ENCODE data around the gene RGS12. TPM values are rescaled to one million over a fixed set of nuclear protein-coding genes. Genes with fewer than 3 reads are reported as not detected.

RGS12 gene
- total RNA-seq, 3 donors from 2014 or later: 16.4 to 28.9 (median 16.8) TPM

DNA sequence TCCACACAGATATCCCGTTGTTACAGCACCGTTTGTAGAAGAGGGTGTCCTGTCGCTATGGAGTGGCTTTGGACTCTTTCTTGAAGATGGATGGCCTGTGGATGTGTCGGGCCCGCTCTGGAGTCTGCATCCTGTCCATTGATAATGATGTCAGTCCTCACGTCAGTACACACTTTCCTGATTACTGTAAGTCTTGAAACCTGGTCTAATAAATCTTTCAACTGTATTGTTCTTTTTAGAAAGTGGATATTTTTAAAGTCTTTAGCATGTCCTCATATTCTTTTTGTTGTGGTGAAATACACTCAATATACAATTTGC lies 29.0 kb upstream of the RGS12 start:
- no peaks in the 10 kb centered on the region for H3K9me3 ChIP-seq
- DNase-seq: no peak
- no peak for ATAC-seq
- no peaks in the 10 kb centered on the region for H3K4me1 ChIP-seq (ENCODE audit: low read depth)
- no peaks in the 10 kb centered on the region for H3K36me3 ChIP-seq (ENCODE audit: low read depth)
- no peak overlapping the region for H3K4me3 ChIP-seq
- TF ChIP-seq, protein P1, sequence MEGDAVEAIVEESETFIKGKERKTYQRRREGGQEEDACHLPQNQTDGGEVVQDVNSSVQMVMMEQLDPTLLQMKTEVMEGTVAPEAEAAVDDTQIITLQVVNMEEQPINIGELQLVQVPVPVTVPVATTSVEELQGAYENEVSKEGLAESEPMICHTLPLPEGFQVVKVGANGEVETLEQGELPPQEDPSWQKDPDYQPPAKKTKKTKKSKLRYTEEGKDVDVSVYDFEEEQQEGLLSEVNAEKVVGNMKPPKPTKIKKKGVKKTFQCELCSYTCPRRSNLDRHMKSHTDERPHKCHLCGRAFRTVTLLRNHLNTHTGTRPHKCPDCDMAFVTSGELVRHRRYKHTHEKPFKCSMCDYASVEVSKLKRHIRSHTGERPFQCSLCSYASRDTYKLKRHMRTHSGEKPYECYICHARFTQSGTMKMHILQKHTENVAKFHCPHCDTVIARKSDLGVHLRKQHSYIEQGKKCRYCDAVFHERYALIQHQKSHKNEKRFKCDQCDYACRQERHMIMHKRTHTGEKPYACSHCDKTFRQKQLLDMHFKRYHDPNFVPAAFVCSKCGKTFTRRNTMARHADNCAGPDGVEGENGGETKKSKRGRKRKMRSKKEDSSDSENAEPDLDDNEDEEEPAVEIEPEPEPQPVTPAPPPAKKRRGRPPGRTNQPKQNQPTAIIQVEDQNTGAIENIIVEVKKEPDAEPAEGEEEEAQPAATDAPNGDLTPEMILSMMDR (IDR thresholded peaks at IDR 0.05): no peak
- intact Hi-C loops (cut with DNase I, micrococcal nuclease): no loop called here

DNA sequence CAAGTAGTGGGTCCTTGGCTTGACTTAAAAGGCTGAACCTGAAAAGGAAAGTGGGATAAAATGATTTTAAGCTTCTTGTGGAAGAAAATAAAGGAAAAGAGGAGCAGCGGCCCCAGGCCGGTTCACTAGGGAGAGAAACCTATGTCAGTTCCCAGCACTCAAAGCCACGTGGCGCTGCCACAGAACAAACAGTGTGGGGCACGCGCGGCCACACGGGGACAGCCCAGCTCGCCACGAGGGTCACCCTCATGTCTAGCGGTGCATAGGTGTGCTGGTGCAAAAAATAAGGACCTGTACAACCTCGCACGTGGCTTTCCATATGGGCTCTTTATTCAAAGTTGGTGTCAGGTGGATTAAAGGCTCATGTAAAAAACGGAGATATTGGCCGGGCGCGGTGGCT lies 26.7 kb upstream of the RGS12 start:
- Histone ChIP-seq H3K4me3 (no peak overlapping the region), H3K9me3 (no peaks in the 10 kb centered on the region), H3K4me1 (ENCODE audit: low read depth) (no peaks in the 10 kb centered on the region), H3K36me3 (ENCODE audit: low read depth) (no peaks in the 10 kb centered on the region)
- no peak for DNase-seq
- no peak for ATAC-seq
- TF ChIP-seq, protein P1 (IDR thresholded peaks at IDR 0.05): no peak
- intact Hi-C loops (cut with DNase I, micrococcal nuclease): no loop called here

DNA sequence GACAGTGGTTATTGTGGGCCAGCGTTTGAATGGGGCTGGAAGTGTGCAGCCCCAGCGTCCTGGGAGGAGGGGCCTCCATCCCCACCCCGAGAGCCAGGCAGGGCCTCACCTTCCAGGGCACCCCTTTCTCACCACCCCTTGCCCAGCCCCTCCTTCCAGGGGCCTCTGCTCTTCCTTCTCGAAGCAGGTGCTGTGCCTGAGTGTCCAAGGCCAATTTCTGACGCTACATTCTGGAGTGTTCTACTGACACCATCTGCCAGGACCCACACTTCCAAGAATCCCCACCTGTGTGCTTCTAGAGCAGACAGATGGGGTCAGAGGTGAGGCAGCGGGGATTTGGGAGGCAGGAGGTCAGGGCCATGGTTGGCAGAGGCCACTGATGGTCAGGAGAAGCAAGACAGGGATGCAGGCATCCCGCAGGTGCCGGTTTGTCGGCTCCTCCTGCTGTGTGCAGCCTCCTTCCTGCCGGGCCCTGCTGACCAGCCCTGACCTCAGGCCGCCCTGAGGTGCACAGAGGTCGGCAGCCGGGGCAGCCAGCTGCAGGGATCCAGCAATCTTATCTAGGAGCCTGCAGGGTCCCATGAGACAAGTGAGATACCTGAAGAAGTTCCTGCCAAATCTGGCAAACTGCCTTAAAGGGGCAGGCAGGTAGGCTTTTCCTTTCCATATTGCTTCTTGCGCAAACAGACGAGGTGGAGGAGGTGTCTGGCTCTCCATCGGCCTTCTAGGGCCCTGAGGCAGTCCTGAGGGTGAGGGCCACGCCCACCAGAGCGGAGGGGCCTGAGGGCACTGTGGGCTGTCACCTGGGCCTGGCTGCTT lies 25.0 kb upstream of the RGS12 start:
- DNase-seq (no peak), ATAC-seq (no peak)
- intact Hi-C loops (cut with DNase I, micrococcal nuclease): no loop called here
- Histone ChIP-seq H3K9me3 (no peaks in the 10 kb centered on the region), H3K4me3 (no peak overlapping the region), H3K36me3 (ENCODE audit: low read depth) (no peaks in the 10 kb centered on the region), H3K4me1 (ENCODE audit: low read depth) (no peaks in the 10 kb centered on the region)
- TF ChIP-seq, protein P1 (IDR thresholded peaks at IDR 0.05): no peak

DNA sequence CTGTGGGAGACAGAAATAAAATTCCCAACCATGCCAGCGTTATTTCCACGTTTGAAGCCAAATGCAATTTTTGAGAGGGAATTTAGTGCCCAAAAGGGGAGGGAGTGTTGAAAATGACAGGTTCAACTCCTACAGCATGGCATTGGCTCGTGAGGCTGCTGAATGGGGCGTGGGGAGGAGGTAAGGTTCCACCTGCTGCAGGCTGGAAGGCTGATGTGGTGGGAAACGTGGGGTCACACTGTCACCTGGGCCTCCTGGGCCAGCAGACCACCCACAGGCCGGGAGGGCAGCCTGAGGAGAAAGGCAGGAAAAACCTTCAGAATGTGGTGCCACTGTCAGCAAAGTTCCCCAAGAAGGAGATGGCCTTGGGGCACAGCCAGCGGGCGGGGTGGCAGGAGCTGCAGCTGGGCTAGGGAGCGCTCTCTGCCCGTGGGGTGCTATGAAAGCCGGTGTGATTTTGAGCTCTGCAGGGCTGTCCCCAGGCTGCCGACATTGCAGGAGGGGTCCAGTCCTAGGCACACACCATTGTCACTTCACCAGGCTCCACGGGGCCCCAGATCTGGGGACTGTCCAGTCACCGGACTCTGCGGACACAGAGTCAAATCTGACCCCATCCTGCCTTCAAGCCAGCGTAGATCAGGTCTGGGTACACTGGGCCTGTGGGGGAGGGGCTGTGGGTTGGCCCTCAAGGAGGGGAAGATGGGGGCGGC lies 24.3 kb upstream of the RGS12 start:
- intact Hi-C loops (cut with DNase I, micrococcal nuclease): no loop called here
- Histone ChIP-seq H3K9me3 (no peaks in the 10 kb centered on the region), H3K4me1 (ENCODE audit: low read depth) (no peaks in the 10 kb centered on the region), H3K36me3 (ENCODE audit: low read depth) (no peaks in the 10 kb centered on the region), H3K4me3 (no peak overlapping the region)
- no peak for ATAC-seq
- no peak for DNase-seq
- TF ChIP-seq, protein P1 (IDR thresholded peaks at IDR 0.05): no peak

DNA sequence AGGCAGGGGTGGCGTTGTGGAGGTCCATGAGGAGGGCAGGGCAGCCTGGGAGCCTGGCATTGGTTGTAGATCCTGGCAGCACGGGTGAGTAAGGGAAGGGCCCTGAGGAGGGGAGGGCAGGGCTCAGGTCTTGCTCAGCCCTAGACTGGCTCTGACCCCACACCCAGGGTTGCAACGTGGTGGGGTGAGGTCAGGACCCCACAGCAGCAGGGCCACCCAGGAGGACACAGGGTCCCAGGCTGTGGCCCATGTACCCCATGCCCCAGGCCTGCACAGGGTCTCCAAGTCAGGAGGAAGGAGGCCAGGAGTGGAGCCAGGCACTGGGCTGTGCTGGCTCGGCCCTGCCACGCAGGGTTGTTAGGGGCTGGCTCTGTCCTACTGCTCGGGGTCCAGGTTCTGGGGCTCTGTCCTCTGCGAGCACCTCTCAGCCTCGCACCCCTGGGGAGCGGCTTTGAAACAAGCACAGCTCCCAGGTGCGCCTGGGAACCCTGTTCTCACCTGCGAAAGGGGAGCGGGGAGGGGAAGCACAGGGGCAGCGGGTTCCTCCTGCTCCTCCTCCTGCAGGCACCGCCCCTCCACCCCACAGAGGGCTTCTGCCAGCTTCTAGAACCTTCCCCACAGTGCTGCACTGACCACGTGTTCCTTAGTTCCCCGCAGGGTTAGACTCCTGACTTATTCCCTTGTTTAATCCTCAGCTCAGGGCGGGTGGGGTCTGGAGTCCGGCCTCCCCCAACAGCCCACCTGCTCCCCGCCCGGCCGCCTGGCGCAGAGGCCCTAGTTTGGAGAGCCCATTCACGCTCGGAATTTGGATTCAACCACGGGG lies 23.5 kb upstream of the RGS12 start:
- no peak for ATAC-seq
- no peaks in the 10 kb centered on the region for H3K4me1 ChIP-seq (ENCODE audit: low read depth)
- H3K9me3 ChIP-seq: no peaks in the 10 kb centered on the region
- no peak overlapping the region for H3K4me3 ChIP-seq
- H3K36me3 ChIP-seq (ENCODE audit: low read depth): no peaks in the 10 kb centered on the region
- DNase-seq: no peak
- TF ChIP-seq, protein P1 (IDR thresholded peaks at IDR 0.05): no peak
- intact Hi-C loops (cut with DNase I, micrococcal nuclease): no loop called here

Data from mucosa of descending colon (tissue), 3 donors.